ENCODE results near the gene IGFBPL1. TPM values are rescaled to one million over a fixed set of nuclear protein-coding genes. Genes with fewer than 3 reads are reported as not detected.

IGFBPL1 gene
- total RNA-seq, 6 donors from 2014 or later = 0.66 to 2.6 (median 1.4) TPM; not detected in 3

DNA sequence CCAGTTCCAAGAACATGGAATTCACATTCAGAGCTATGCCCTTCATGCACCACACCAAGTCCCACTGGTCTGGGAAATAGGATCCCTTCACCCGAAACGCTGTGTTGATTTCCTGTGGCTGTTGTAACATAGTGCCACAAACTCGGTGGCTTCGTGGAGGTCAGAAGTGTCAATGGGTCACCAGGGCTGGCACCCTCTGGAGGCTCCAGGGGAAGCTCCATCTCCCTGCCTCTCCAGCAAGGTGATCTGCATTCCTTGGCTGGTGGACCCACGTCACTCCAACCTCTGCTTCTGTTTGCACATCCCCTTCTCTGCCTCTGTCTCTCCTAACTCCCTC, 60.7 kb downstream of the IGFBPL1 start:
- ATAC-seq (ENCODE audit: low FRiP score in 2 of 2) (peak in 1 of 2 donors; percentile 4), DNase-seq (no peak)
- Histone ChIP-seq H3K27me3 (no peaks in the 10 kb centered on the region), H3K27ac (no peak overlapping the region), H3K4me3 (no peak overlapping the region), H3K9me3 (no peaks in the 10 kb centered on the region), H3K4me1 (peaks cover 3 to 9% (median 4%) of the 10 kb centered on the region in 4 donors), H3K36me3 (no peaks in the 10 kb centered on the region)
- TF ChIP-seq, protein P1, sequence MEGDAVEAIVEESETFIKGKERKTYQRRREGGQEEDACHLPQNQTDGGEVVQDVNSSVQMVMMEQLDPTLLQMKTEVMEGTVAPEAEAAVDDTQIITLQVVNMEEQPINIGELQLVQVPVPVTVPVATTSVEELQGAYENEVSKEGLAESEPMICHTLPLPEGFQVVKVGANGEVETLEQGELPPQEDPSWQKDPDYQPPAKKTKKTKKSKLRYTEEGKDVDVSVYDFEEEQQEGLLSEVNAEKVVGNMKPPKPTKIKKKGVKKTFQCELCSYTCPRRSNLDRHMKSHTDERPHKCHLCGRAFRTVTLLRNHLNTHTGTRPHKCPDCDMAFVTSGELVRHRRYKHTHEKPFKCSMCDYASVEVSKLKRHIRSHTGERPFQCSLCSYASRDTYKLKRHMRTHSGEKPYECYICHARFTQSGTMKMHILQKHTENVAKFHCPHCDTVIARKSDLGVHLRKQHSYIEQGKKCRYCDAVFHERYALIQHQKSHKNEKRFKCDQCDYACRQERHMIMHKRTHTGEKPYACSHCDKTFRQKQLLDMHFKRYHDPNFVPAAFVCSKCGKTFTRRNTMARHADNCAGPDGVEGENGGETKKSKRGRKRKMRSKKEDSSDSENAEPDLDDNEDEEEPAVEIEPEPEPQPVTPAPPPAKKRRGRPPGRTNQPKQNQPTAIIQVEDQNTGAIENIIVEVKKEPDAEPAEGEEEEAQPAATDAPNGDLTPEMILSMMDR (IDR thresholded peaks at IDR 0.05) = no peak
- TF ChIP-seq POLR2AphosphoS5 (IDR thresholded peaks at IDR 0.05) (no peak), EP300 (IDR thresholded peaks at IDR 0.05) (no peak), POLR2A (IDR thresholded peaks at IDR 0.05) (no peak)
- 38 to 39% methylated on average over 5 of the region's 5 CpGs for WGBS, 2 donors

DNA sequence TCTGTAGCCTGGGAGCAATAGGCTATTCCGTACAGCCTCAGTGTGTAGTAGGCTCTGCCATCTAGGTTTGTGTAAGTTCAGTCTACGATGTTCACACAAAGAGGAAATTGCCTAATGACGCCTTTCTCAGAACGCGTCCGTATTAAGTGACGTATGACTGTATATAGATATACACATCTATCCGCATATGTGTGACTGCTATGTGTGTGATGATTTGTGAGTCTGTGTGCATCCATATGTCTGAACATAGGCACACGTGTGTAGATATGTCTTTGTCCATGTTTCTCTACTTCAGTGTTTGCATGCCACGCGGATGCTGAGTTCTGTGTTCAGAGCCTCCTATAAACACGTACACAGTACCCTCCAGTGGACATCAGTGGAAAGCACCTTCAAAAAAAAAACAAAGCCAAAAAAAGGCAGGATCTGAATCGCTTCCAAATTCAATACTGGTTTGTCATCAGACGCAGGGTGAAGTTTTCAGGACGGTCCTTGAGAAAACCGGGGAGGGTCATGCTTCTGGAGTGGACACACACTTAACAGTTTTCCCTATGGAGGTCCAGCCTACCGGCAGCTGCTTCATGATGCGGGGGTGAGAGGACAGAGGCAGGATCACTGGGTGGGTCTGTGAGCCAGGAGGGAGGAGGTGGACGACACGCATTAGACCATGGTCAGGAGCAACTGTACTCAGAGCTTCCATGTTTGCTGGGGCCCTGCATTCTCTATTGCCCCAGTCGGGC, 61.2 kb downstream of the IGFBPL1 start:
- DNase-seq (peak in 1 of 2 donors; percentile 45), ATAC-seq (ENCODE audit: low FRiP score in 2 of 2) (peak; percentile 86 to 87)
- TF ChIP-seq POLR2AphosphoS5 (IDR thresholded peaks at IDR 0.05) (peak in 1 of 2 donors; percentile 25), EP300 (IDR thresholded peaks at IDR 0.05) (no peak), POLR2A (IDR thresholded peaks at IDR 0.05) (no peak)
- TF ChIP-seq, protein P1 (IDR thresholded peaks at IDR 0.05) = peak; percentile 26 to 54 (median 36)
- Histone ChIP-seq H3K9me3 (no peaks in the 10 kb centered on the region), H3K36me3 (no peaks in the 10 kb centered on the region), H3K4me1 (peaks cover 3 to 9% (median 4%) of the 10 kb centered on the region in 4 donors), H3K27ac (no peak overlapping the region), H3K4me3 (peak overlapping the region in 1 of 4 donors; percentile 19), H3K27me3 (no peaks in the 10 kb centered on the region)
- 26 to 30% methylated on average over 21 of the region's 21 CpGs for WGBS, 2 donors

DNA sequence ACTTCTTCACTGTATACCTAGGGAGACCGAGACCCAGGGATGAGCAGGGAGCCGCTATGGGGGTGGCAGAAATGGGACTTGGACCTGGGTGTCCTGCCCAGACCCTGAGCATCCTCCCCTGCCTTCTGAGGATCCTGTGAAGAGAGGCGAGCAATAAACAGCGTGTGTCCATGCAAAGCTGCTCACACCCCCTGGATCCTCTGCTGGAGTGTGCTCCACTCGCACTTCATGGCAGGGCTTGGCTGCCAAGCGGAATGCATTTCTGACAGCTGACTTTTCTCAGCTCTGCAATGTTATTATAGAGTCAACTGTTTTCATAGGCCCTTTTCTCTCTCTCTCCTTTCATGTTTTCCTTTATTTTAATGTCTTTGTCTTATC, 62.8 kb downstream of the IGFBPL1 start:
- no peaks in the 10 kb centered on the region for H3K9me3 ChIP-seq
- no peaks in the 10 kb centered on the region for H3K27me3 ChIP-seq
- peaks cover 3 to 9% (median 4%) of the 10 kb centered on the region in 4 donors for H3K4me1 ChIP-seq
- H3K36me3 ChIP-seq = no peaks in the 10 kb centered on the region
- DNase-seq (no peak), ATAC-seq (ENCODE audit: low FRiP score in 2 of 2) (peak in 1 of 2 donors; percentile 27)
- no peak overlapping the region for H3K4me3 ChIP-seq
- 76 to 93% methylated on average over 5 to 6 of the region's 6 CpGs for WGBS, 2 donors
- no peak overlapping the region for H3K27ac ChIP-seq
- TF ChIP-seq, protein P1 (IDR thresholded peaks at IDR 0.05) = no peak
- no peak for TF ChIP-seq POLR2AphosphoS5 (IDR thresholded peaks at IDR 0.05)
- no peak for TF ChIP-seq EP300 (IDR thresholded peaks at IDR 0.05)
- no peak for TF ChIP-seq POLR2A (IDR thresholded peaks at IDR 0.05)

DNA sequence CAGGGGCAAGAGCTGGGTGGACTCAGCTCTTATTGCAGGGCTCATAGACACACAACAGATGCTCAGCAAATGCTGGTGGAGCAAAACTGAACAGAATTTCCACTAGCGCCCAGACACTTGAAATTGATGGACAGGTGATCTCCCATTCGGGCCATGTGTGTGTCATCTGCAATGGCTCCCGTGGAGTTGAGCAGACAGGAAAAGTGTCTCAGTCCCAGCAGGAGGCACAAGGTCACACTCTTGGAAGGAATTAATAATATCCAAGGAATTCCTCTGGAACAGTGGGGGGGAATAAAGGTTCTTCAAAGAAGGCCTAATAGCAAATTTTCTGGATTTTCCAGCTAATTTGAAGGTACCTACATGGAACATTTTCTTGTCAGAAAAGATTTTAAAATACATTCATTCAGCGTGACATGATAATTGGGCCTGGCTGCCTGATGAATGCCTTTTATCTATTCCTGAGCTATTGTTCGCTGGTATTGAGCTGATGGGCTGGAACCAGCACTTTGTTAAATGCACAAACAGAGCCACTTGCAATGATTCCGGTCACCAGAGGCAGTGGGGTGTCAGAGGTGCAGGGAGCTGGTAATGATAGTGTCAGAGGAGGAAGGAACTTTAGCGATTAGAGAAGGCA, 63.3 kb downstream of the IGFBPL1 start:
- Histone ChIP-seq H3K27ac (no peak overlapping the region), H3K27me3 (no peaks in the 10 kb centered on the region), H3K4me3 (no peak overlapping the region), H3K9me3 (no peaks in the 10 kb centered on the region), H3K36me3 (no peaks in the 10 kb centered on the region), H3K4me1 (peaks cover 3 to 9% (median 4%) of the 10 kb centered on the region in 4 donors)
- DNase-seq (no peak), ATAC-seq (ENCODE audit: low FRiP score in 2 of 2) (no peak)
- no peak for TF ChIP-seq POLR2AphosphoS5 (IDR thresholded peaks at IDR 0.05)
- TF ChIP-seq POLR2A (IDR thresholded peaks at IDR 0.05) = no peak
- no peak for TF ChIP-seq EP300 (IDR thresholded peaks at IDR 0.05)
- TF ChIP-seq, protein P1 (IDR thresholded peaks at IDR 0.05) = no peak
- WGBS, 2 donors = 71 to 81% methylated on average over 7 of the region's 7 CpGs
